ENCODE data around the gene FBXW7.
A peak's percentile ranks its signal among the peaks of the same experiment; 100 is the strongest.

FBXW7 gene

GRCh38 chr4:152540941-152541340 is 5.0 kb upstream of the FBXW7 start:
- Histone ChIP-seq H3K9me3 (ENCODE audit: insufficient read depth, low read depth, low read length) (no peaks in the 10 kb centered on the region; the same call in 1 of the 2 replicates), H3K27me3 (ENCODE audit: insufficient read depth, low read length) (no peaks in the 10 kb centered on the region), H3K4me3 (ENCODE audit: low read length) (no peak overlapping the region)

GRCh38 chr4:152540293-152540674 is 4.4 kb upstream of the FBXW7 start:
- Histone ChIP-seq H3K4me3 (ENCODE audit: low read length) (no peak overlapping the region), H3K36me3 (ENCODE audit: insufficient read depth, low read depth, low read length) (peaks cover 16% of the 10 kb centered on the region; the same call in 1 of the 2 replicates), H3K27ac (ENCODE audit: low read length) (no peak overlapping the region), H3K27me3 (ENCODE audit: insufficient read depth, low read length) (no peaks in the 10 kb centered on the region), H3K9me3 (ENCODE audit: insufficient read depth, low read depth, low read length) (no peaks in the 10 kb centered on the region; the same call in 1 of the 2 replicates), H3K9ac (ENCODE audit: low read depth, low read length) (no peak overlapping the region), H3K4me1 (ENCODE audit: insufficient read depth, low read length) (peaks cover 5% of the 10 kb centered on the region; the same call in 1 of the 2 replicates)

More at GRCh38 chr4:152540941-152541340, 5.0 kb upstream of the FBXW7 start:
- Histone ChIP-seq H3K36me3 (ENCODE audit: insufficient read depth, low read depth, low read length) (peaks cover 16% of the 10 kb centered on the region; the same call in 1 of the 2 replicates), H3K4me1 (ENCODE audit: insufficient read depth, low read length) (peaks cover 5% of the 10 kb centered on the region; the same call in 1 of the 2 replicates), H3K27ac (ENCODE audit: low read length) (no peak overlapping the region), H3K9ac (ENCODE audit: low read depth, low read length) (no peak overlapping the region)

GRCh38 chr4:152539556-152540292 is 3.8 kb upstream of the FBXW7 start:
- Histone ChIP-seq H3K9ac (ENCODE audit: low read depth, low read length) (no peak overlapping the region), H3K27me3 (ENCODE audit: insufficient read depth, low read length) (no peaks in the 10 kb centered on the region; the same call in 1 of the 2 replicates), H3K36me3 (ENCODE audit: insufficient read depth, low read depth, low read length) (peaks cover 16% of the 10 kb centered on the region; the same call in 1 of the 2 replicates), H3K4me1 (ENCODE audit: insufficient read depth, low read length) (peaks cover 5% of the 10 kb centered on the region; the same call in 1 of the 2 replicates), H3K9me3 (ENCODE audit: insufficient read depth, low read depth, low read length) (no peaks in the 10 kb centered on the region; the same call in 1 of the 2 replicates), H3K4me3 (ENCODE audit: low read length) (no peak overlapping the region), H3K27ac (ENCODE audit: low read length) (no peak overlapping the region)

- peak overlapping the region; percentile 99; the same call in 1 of the 2 replicates for H3K9ac ChIP-seq (ENCODE audit: low read depth, low read length)
- H3K27me3 ChIP-seq (ENCODE audit: insufficient read depth, low read length) = peaks cover 8% of the 10 kb centered on the region; the same call in 1 of the 2 replicates
- H3K27ac ChIP-seq (ENCODE audit: low read length) = no peak overlapping the region
- peaks cover 18% of the 10 kb centered on the region for H3K4me1 ChIP-seq (ENCODE audit: insufficient read depth, low read length)
- peaks cover 16% of the 10 kb centered on the region; the same call in 1 of the 2 replicates for H3K36me3 ChIP-seq (ENCODE audit: insufficient read depth, low read depth, low read length)
- H3K4me3 ChIP-seq (ENCODE audit: low read length) = 0 out of 2 replicates have a peak overlapping the region, but pooled peaks have one; percentile 92
- H3K9me3 ChIP-seq (ENCODE audit: insufficient read depth, low read depth, low read length) = no peaks in the 10 kb centered on the region; the same call in 1 of the 2 replicates
Measured at GRCh38 chr4:152537881-152538280, 2.0 kb upstream of the FBXW7 start.

GRCh38 chr4:152536545-152537182 is 772 bp upstream of the FBXW7 start:
- Histone ChIP-seq H3K36me3 (ENCODE audit: insufficient read depth, low read depth, low read length) (peaks cover 16% of the 10 kb centered on the region; the same call in 1 of the 2 replicates), H3K4me3 (ENCODE audit: low read length) (peak overlapping the region; percentile 92), H3K27ac (ENCODE audit: low read length) (peak overlapping the region; percentile 100), H3K9me3 (ENCODE audit: insufficient read depth, low read depth, low read length) (no peaks in the 10 kb centered on the region; the same call in 1 of the 2 replicates), H3K9ac (ENCODE audit: low read depth, low read length) (peak overlapping the region; percentile 99), H3K4me1 (ENCODE audit: insufficient read depth, low read length) (peaks cover 18% of the 10 kb centered on the region), H3K27me3 (ENCODE audit: insufficient read depth, low read length) (peaks cover 8% of the 10 kb centered on the region; the same call in 1 of the 2 replicates)

- Histone ChIP-seq H3K4me1 (ENCODE audit: insufficient read depth, low read length) (peaks cover 18% of the 10 kb centered on the region), H3K27ac (ENCODE audit: low read length) (no peak overlapping the region), H3K27me3 (ENCODE audit: insufficient read depth, low read length) (peaks cover 8% of the 10 kb centered on the region; the same call in 1 of the 2 replicates), H3K9ac (ENCODE audit: low read depth, low read length) (peak overlapping the region; percentile 72), H3K36me3 (ENCODE audit: insufficient read depth, low read depth, low read length) (peaks cover 16% of the 10 kb centered on the region), H3K9me3 (ENCODE audit: insufficient read depth, low read depth, low read length) (no peaks in the 10 kb centered on the region; the same call in 1 of the 2 replicates), H3K4me3 (ENCODE audit: low read length) (peak overlapping the region; percentile 92; the same call in 1 of the 2 replicates)
Measured at GRCh38 chr4:152535360-152535902, 461 bp downstream of the FBXW7 start.

- Histone ChIP-seq H3K27me3 (ENCODE audit: insufficient read depth, low read length) (peaks cover 8% of the 10 kb centered on the region; the same call in 1 of the 2 replicates), H3K27ac (ENCODE audit: low read length) (no peak overlapping the region), H3K4me3 (ENCODE audit: low read length) (peak overlapping the region; percentile 92), H3K4me1 (ENCODE audit: insufficient read depth, low read length) (peaks cover 18% of the 10 kb centered on the region), H3K9ac (ENCODE audit: low read depth, low read length) (peak overlapping the region; percentile 72), H3K9me3 (ENCODE audit: insufficient read depth, low read depth, low read length) (no peaks in the 10 kb centered on the region), H3K36me3 (ENCODE audit: insufficient read depth, low read depth, low read length) (peaks cover 11% of the 10 kb centered on the region)
Measured at GRCh38 chr4:152534541-152535359, 1.1 kb downstream of the FBXW7 start.

- H3K9me3 ChIP-seq (ENCODE audit: insufficient read depth, low read depth, low read length) = no peaks in the 10 kb centered on the region
- H3K27ac ChIP-seq (ENCODE audit: low read length) = no peak overlapping the region
- peaks cover 12% of the 10 kb centered on the region for H3K4me1 ChIP-seq (ENCODE audit: insufficient read depth, low read length)
- H3K36me3 ChIP-seq (ENCODE audit: insufficient read depth, low read depth, low read length) = no peaks in the 10 kb centered on the region; the same call in 1 of the 2 replicates
- no peak overlapping the region for H3K9ac ChIP-seq (ENCODE audit: low read depth, low read length)
- peaks cover 8% of the 10 kb centered on the region; the same call in 1 of the 2 replicates for H3K27me3 ChIP-seq (ENCODE audit: insufficient read depth, low read length)
- H3K4me3 ChIP-seq (ENCODE audit: low read length) = no peak overlapping the region
Measured at GRCh38 chr4:152531479-152531878, 4.4 kb downstream of the FBXW7 start.

- no peaks in the 10 kb centered on the region; the same call in 1 of the 2 replicates for H3K36me3 ChIP-seq (ENCODE audit: insufficient read depth, low read depth, low read length)
- peaks cover 8% of the 10 kb centered on the region; the same call in 1 of the 2 replicates for H3K27me3 ChIP-seq (ENCODE audit: insufficient read depth, low read length)
- no peaks in the 10 kb centered on the region for H3K9me3 ChIP-seq (ENCODE audit: insufficient read depth, low read depth, low read length)
- no peak overlapping the region for H3K4me3 ChIP-seq (ENCODE audit: low read length)
- peaks cover 12% of the 10 kb centered on the region for H3K4me1 ChIP-seq (ENCODE audit: insufficient read depth, low read length)
- H3K27ac ChIP-seq (ENCODE audit: low read length) = no peak overlapping the region
- no peak overlapping the region for H3K9ac ChIP-seq (ENCODE audit: low read depth, low read length)
Measured at GRCh38 chr4:152530600-152530999, 5.3 kb downstream of the FBXW7 start.

- H3K4me3 ChIP-seq (ENCODE audit: low read length) = no peak overlapping the region
- peaks cover 12% of the 10 kb centered on the region for H3K4me1 ChIP-seq (ENCODE audit: insufficient read depth, low read length)
- H3K27me3 ChIP-seq (ENCODE audit: insufficient read depth, low read length) = peaks cover 8% of the 10 kb centered on the region; the same call in 1 of the 2 replicates
- no peaks in the 10 kb centered on the region; the same call in 1 of the 2 replicates for H3K36me3 ChIP-seq (ENCODE audit: insufficient read depth, low read depth, low read length)
- no peaks in the 10 kb centered on the region for H3K9me3 ChIP-seq (ENCODE audit: insufficient read depth, low read depth, low read length)
- no peak overlapping the region for H3K27ac ChIP-seq (ENCODE audit: low read length)
- H3K9ac ChIP-seq (ENCODE audit: low read depth, low read length) = no peak overlapping the region
Measured at GRCh38 chr4:152529880-152530279, 6.0 kb downstream of the FBXW7 start.
